ENCODE data around the gene TBC1D12.

TBC1D12 gene
- total RNA-seq = 0.09 to 1.2 (median 0.17) reads per million in 3 donors

- H3K4me3 ChIP-seq (ENCODE audit: insufficient read depth, low read depth, low read length, poor library complexity, severe bottlenecking) = peak within 1 kb of the TSS; percentile 52
- H3K27ac ChIP-seq (ENCODE audit: insufficient read depth, low read length, poor library complexity, severe bottlenecking) = no peak within 1 kb of the TSS
- peaks cover 12% of the 10 kb centered on the region for H3K4me1 ChIP-seq (ENCODE audit: control insufficient read depth, insufficient read depth, low read length, poor library complexity, severe bottlenecking)
- H3K27me3 ChIP-seq (replicated peaks; ENCODE audit: control insufficient read depth, insufficient read depth, low read length, poor library complexity, severe bottlenecking) = peaks cover 17% of the 10 kb centered on the region
- no peaks in the 10 kb centered on the region for H3K9me3 ChIP-seq (ENCODE audit: control insufficient read depth, low read length)
- DNase-seq = no peak
- no peaks in the 10 kb centered on the region for H3K36me3 ChIP-seq (ENCODE audit: control insufficient read depth, insufficient read depth, low read length)
These were observed at the start of gene TBC1D12 for GRCh38 chr10:94402204-94402842. TSS of gene TBC1D12 (plus strand) at chr10:94402541. CDS start at chr10:94402614, 73 bp downstream.

GRCh38 chr10:94353336-94353735 is 49.0 kb upstream of the TBC1D12 start:
- Histone ChIP-seq H3K27me3 (replicated peaks; ENCODE audit: control insufficient read depth, insufficient read depth, low read length, poor library complexity, severe bottlenecking) (no peaks in the 10 kb centered on the region), H3K4me3 (ENCODE audit: insufficient read depth, low read depth, low read length, poor library complexity, severe bottlenecking) (no peak overlapping the region), H3K27ac (ENCODE audit: insufficient read depth, low read length, poor library complexity, severe bottlenecking) (no peak overlapping the region), H3K9me3 (ENCODE audit: control insufficient read depth, low read length) (no peaks in the 10 kb centered on the region), H3K36me3 (ENCODE audit: control insufficient read depth, insufficient read depth, low read length) (peaks cover 53% of the 10 kb centered on the region), H3K4me1 (ENCODE audit: control insufficient read depth, insufficient read depth, low read length, poor library complexity, severe bottlenecking) (no peaks in the 10 kb centered on the region)
- DNase-seq = no peak

GRCh38 chr10:94355841-94356240 is 46.5 kb upstream of the TBC1D12 start:
- Histone ChIP-seq H3K9me3 (ENCODE audit: control insufficient read depth, low read length) (no peaks in the 10 kb centered on the region), H3K27me3 (replicated peaks; ENCODE audit: control insufficient read depth, insufficient read depth, low read length, poor library complexity, severe bottlenecking) (no peaks in the 10 kb centered on the region), H3K4me1 (ENCODE audit: control insufficient read depth, insufficient read depth, low read length, poor library complexity, severe bottlenecking) (no peaks in the 10 kb centered on the region), H3K36me3 (ENCODE audit: control insufficient read depth, insufficient read depth, low read length) (peaks cover 42% of the 10 kb centered on the region), H3K27ac (ENCODE audit: insufficient read depth, low read length, poor library complexity, severe bottlenecking) (no peak overlapping the region), H3K4me3 (ENCODE audit: insufficient read depth, low read depth, low read length, poor library complexity, severe bottlenecking) (no peak overlapping the region)
- DNase-seq = no peak

GRCh38 chr10:94357193-94357592 is 45.1 kb upstream of the TBC1D12 start:
- Histone ChIP-seq H3K27ac (ENCODE audit: insufficient read depth, low read length, poor library complexity, severe bottlenecking) (no peak overlapping the region), H3K27me3 (replicated peaks; ENCODE audit: control insufficient read depth, insufficient read depth, low read length, poor library complexity, severe bottlenecking) (no peaks in the 10 kb centered on the region), H3K4me1 (ENCODE audit: control insufficient read depth, insufficient read depth, low read length, poor library complexity, severe bottlenecking) (peaks cover 7% of the 10 kb centered on the region), H3K36me3 (ENCODE audit: control insufficient read depth, insufficient read depth, low read length) (peaks cover 29% of the 10 kb centered on the region), H3K4me3 (ENCODE audit: insufficient read depth, low read depth, low read length, poor library complexity, severe bottlenecking) (no peak overlapping the region), H3K9me3 (ENCODE audit: control insufficient read depth, low read length) (no peaks in the 10 kb centered on the region)
- no peak for DNase-seq

GRCh38 chr10:94358480-94358879 is 43.9 kb upstream of the TBC1D12 start:
- Histone ChIP-seq H3K4me3 (ENCODE audit: insufficient read depth, low read depth, low read length, poor library complexity, severe bottlenecking) (no peak overlapping the region), H3K27ac (ENCODE audit: insufficient read depth, low read length, poor library complexity, severe bottlenecking) (no peak overlapping the region), H3K9me3 (ENCODE audit: control insufficient read depth, low read length) (no peaks in the 10 kb centered on the region), H3K4me1 (ENCODE audit: control insufficient read depth, insufficient read depth, low read length, poor library complexity, severe bottlenecking) (peaks cover 10% of the 10 kb centered on the region), H3K36me3 (ENCODE audit: control insufficient read depth, insufficient read depth, low read length) (peaks cover 20% of the 10 kb centered on the region), H3K27me3 (replicated peaks; ENCODE audit: control insufficient read depth, insufficient read depth, low read length, poor library complexity, severe bottlenecking) (no peaks in the 10 kb centered on the region)
- no peak for DNase-seq

GRCh38 chr10:94361171-94361794 is 41.1 kb upstream of the TBC1D12 start:
- no peak for DNase-seq
- peaks cover 14% of the 10 kb centered on the region for H3K36me3 ChIP-seq (ENCODE audit: control insufficient read depth, insufficient read depth, low read length)
- no peak overlapping the region for H3K27ac ChIP-seq (ENCODE audit: insufficient read depth, low read length, poor library complexity, severe bottlenecking)
- peak overlapping the region; percentile 61 for H3K4me3 ChIP-seq (ENCODE audit: insufficient read depth, low read depth, low read length, poor library complexity, severe bottlenecking)
- H3K27me3 ChIP-seq (replicated peaks; ENCODE audit: control insufficient read depth, insufficient read depth, low read length, poor library complexity, severe bottlenecking) = no peaks in the 10 kb centered on the region
- H3K9me3 ChIP-seq (ENCODE audit: control insufficient read depth, low read length) = no peaks in the 10 kb centered on the region
- H3K4me1 ChIP-seq (ENCODE audit: control insufficient read depth, insufficient read depth, low read length, poor library complexity, severe bottlenecking) = peaks cover 10% of the 10 kb centered on the region

- Histone ChIP-seq H3K9me3 (ENCODE audit: control insufficient read depth, low read length) (no peaks in the 10 kb centered on the region), H3K36me3 (ENCODE audit: control insufficient read depth, insufficient read depth, low read length) (peaks cover 6% of the 10 kb centered on the region), H3K4me1 (ENCODE audit: control insufficient read depth, insufficient read depth, low read length, poor library complexity, severe bottlenecking) (peaks cover 10% of the 10 kb centered on the region), H3K27ac (ENCODE audit: insufficient read depth, low read length, poor library complexity, severe bottlenecking) (peak within 1 kb of the TSS; percentile 91), H3K4me3 (ENCODE audit: insufficient read depth, low read depth, low read length, poor library complexity, severe bottlenecking) (peak within 1 kb of the TSS; percentile 61), H3K27me3 (replicated peaks; ENCODE audit: control insufficient read depth, insufficient read depth, low read length, poor library complexity, severe bottlenecking) (no peaks in the 10 kb centered on the region)
- DNase-seq = peak; percentile 83 to 92 (median 91)
These were observed 39.7 kb upstream of the TBC1D12 start, which contains the start of gene NOC3L for GRCh38 chr10:94362360-94363250. TSS of gene NOC3L (minus strand) at chr10:94362939. CDS start at chr10:94362838, 101 bp downstream.

GRCh38 chr10:94363251-94363565 is 39.1 kb upstream of the TBC1D12 start:
- peak overlapping the region; percentile 91 for H3K27ac ChIP-seq (ENCODE audit: insufficient read depth, low read length, poor library complexity, severe bottlenecking)

GRCh38 chr10:94364482-94364881 is 37.9 kb upstream of the TBC1D12 start:
- H3K4me3 ChIP-seq (ENCODE audit: insufficient read depth, low read depth, low read length, poor library complexity, severe bottlenecking) = no peak overlapping the region
- H3K36me3 ChIP-seq (ENCODE audit: control insufficient read depth, insufficient read depth, low read length) = no peaks in the 10 kb centered on the region
- no peaks in the 10 kb centered on the region for H3K9me3 ChIP-seq (ENCODE audit: control insufficient read depth, low read length)
- no peaks in the 10 kb centered on the region for H3K27me3 ChIP-seq (replicated peaks; ENCODE audit: control insufficient read depth, insufficient read depth, low read length, poor library complexity, severe bottlenecking)
- peaks cover 10% of the 10 kb centered on the region for H3K4me1 ChIP-seq (ENCODE audit: control insufficient read depth, insufficient read depth, low read length, poor library complexity, severe bottlenecking)
- DNase-seq = no peak
- H3K27ac ChIP-seq (ENCODE audit: insufficient read depth, low read length, poor library complexity, severe bottlenecking) = no peak overlapping the region

More at GRCh38 chr10:94363251-94363565, 39.1 kb upstream of the TBC1D12 start:
- Histone ChIP-seq H3K36me3 (ENCODE audit: control insufficient read depth, insufficient read depth, low read length) (no peaks in the 10 kb centered on the region), H3K9me3 (ENCODE audit: control insufficient read depth, low read length) (no peaks in the 10 kb centered on the region), H3K4me1 (ENCODE audit: control insufficient read depth, insufficient read depth, low read length, poor library complexity, severe bottlenecking) (peaks cover 10% of the 10 kb centered on the region), H3K27me3 (replicated peaks; ENCODE audit: control insufficient read depth, insufficient read depth, low read length, poor library complexity, severe bottlenecking) (no peaks in the 10 kb centered on the region), H3K4me3 (ENCODE audit: insufficient read depth, low read depth, low read length, poor library complexity, severe bottlenecking) (peak overlapping the region; percentile 61)
- DNase-seq = no peak

Measured in effector memory CD4-positive, alpha-beta T cell (primary cell).